ENCODE results near the gene KCNS3. TPM values are rescaled to one million over a fixed set of nuclear protein-coding genes. Genes with fewer than 3 reads are reported as not detected.

KCNS3 gene
- total and polyA plus RNA-seq, 9 donors: 0.23 to 5.9 (median 1.2) TPM

- no peak for DNase-seq
- intact Hi-C loops (cut with DNase I): no loop called here
These were observed 38.1 kb downstream of the KCNS3 start for GRCh38 chr2:17916584-17916983.

GRCh38 chr2:17918789-17919188 lies 40.3 kb downstream of the KCNS3 start:
- H3K36me3 ChIP-seq: no peaks in the 10 kb centered on the region
- intact Hi-C loops (cut with DNase I): no loop called here
- no peak for DNase-seq
- peaks cover 1% of the 10 kb centered on the region for H3K4me1 ChIP-seq (ENCODE audit: insufficient read depth)
- no peaks in the 10 kb centered on the region for H3K9me3 ChIP-seq
- H3K27me3 ChIP-seq: no peaks in the 10 kb centered on the region
- H3K27ac ChIP-seq: no peak overlapping the region
- 8 to 29% (median 13%) methylated on average over 1 of the region's 1 CpG for WGBS, 3 donors
- no peak overlapping the region for H3K4me3 ChIP-seq
- TF ChIP-seq, protein P1, sequence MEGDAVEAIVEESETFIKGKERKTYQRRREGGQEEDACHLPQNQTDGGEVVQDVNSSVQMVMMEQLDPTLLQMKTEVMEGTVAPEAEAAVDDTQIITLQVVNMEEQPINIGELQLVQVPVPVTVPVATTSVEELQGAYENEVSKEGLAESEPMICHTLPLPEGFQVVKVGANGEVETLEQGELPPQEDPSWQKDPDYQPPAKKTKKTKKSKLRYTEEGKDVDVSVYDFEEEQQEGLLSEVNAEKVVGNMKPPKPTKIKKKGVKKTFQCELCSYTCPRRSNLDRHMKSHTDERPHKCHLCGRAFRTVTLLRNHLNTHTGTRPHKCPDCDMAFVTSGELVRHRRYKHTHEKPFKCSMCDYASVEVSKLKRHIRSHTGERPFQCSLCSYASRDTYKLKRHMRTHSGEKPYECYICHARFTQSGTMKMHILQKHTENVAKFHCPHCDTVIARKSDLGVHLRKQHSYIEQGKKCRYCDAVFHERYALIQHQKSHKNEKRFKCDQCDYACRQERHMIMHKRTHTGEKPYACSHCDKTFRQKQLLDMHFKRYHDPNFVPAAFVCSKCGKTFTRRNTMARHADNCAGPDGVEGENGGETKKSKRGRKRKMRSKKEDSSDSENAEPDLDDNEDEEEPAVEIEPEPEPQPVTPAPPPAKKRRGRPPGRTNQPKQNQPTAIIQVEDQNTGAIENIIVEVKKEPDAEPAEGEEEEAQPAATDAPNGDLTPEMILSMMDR (IDR thresholded peaks at IDR 0.05): no peak
- no peak for TF ChIP-seq EP300 (IDR thresholded peaks at IDR 0.05)
- no peak for TF ChIP-seq POLR2A (IDR thresholded peaks at IDR 0.05)

More at GRCh38 chr2:17916584-17916983, 38.1 kb downstream of the KCNS3 start:
- Histone ChIP-seq H3K9me3 (no peaks in the 10 kb centered on the region), H3K36me3 (no peaks in the 10 kb centered on the region), H3K4me1 (ENCODE audit: insufficient read depth) (peaks cover 1% of the 10 kb centered on the region), H3K4me3 (no peak overlapping the region), H3K27me3 (no peaks in the 10 kb centered on the region), H3K27ac (no peak overlapping the region)
- TF ChIP-seq EP300 (IDR thresholded peaks at IDR 0.05) (no peak), POLR2A (IDR thresholded peaks at IDR 0.05) (no peak)
- TF ChIP-seq, protein P1 (IDR thresholded peaks at IDR 0.05): no peak

- intact Hi-C loops (cut with DNase I): no loop called here
- TF ChIP-seq POLR2A (IDR thresholded peaks at IDR 0.05) (no peak), EP300 (IDR thresholded peaks at IDR 0.05) (no peak)
- TF ChIP-seq, protein P1 (IDR thresholded peaks at IDR 0.05): no peak
These were observed 52.3 kb downstream of the KCNS3 start for GRCh38 chr2:17930773-17931172.

DNA sequence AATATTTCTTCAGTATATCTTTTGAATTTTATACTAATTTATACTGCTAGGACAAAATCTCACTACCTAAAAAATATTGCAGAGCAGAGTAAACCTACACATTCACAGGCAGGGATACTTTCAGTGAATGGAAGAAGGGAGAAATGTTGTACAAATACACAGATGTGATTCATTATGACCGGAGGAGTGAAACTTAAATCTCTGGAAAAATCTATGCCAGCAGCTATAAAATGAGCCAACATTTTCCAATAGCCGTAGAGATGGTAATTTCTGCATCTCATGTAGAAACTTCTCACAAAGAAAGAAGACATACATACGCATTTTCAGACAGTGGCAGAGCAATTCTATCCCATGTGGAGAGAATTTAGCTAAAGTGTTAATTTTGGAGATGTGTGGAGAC lies 54.8 kb downstream of the KCNS3 start:
- DNase-seq: no peak
- no peaks in the 10 kb centered on the region for H3K36me3 ChIP-seq
- H3K27ac ChIP-seq: no peak overlapping the region
- H3K9me3 ChIP-seq: no peaks in the 10 kb centered on the region
- no peak overlapping the region for H3K4me3 ChIP-seq
- intact Hi-C loops (cut with DNase I): no loop called here
- H3K27me3 ChIP-seq: no peaks in the 10 kb centered on the region
- TF ChIP-seq POLR2A (IDR thresholded peaks at IDR 0.05) (no peak), EP300 (IDR thresholded peaks at IDR 0.05) (no peak)
- TF ChIP-seq, protein P1 (IDR thresholded peaks at IDR 0.05): no peak
- no peaks in the 10 kb centered on the region for H3K4me1 ChIP-seq (ENCODE audit: insufficient read depth)
- WGBS, 3 donors: 78 to 86% (median 86%) methylated on average over 3 of the region's 3 CpGs

More at GRCh38 chr2:17930773-17931172, 52.3 kb downstream of the KCNS3 start:
- Histone ChIP-seq H3K4me3 (no peak overlapping the region), H3K27ac (no peak overlapping the region), H3K27me3 (no peaks in the 10 kb centered on the region), H3K36me3 (no peaks in the 10 kb centered on the region), H3K9me3 (no peaks in the 10 kb centered on the region), H3K4me1 (ENCODE audit: insufficient read depth) (no peaks in the 10 kb centered on the region)
- WGBS, 3 donors: 75 to 81% (median 79%) methylated on average over 4 of the region's 4 CpGs
- DNase-seq: no peak

Data from ovary (tissue), 9 donors.